Osteocyte (in vitro differentiated cells): ENCODE data around the gene REC8. TPM values are rescaled to one million over a fixed set of nuclear protein-coding genes. Genes with fewer than 3 reads are reported as not detected.

Source experiments
- DNase-seq: peaks from one replicate; pipeline ENCODE4 v3.0.0; 2021; ENCODE audit warnings: mixed read lengths; ENCODE audit not compliant: unreplicated experiment; ENCODE audit errors: extremely low spot score
- H3K27ac Mint-ChIP-seq: one replicate; pipeline ENCODE4 v1.8.0; 2021; ENCODE audit warnings: mild to moderate bottlenecking, mixed read lengths; ENCODE audit not compliant: unreplicated experiment
- H3K27me3 Mint-ChIP-seq: one replicate; pipeline ENCODE4 v1.8.0; 2021; ENCODE audit warnings: mixed read lengths; ENCODE audit not compliant: unreplicated experiment
- H3K36me3 Mint-ChIP-seq: one replicate; pipeline ENCODE4 v1.8.0; 2021; ENCODE audit warnings: mixed read lengths; ENCODE audit not compliant: unreplicated experiment
- H3K4me1 Mint-ChIP-seq: one replicate; pipeline ENCODE4 v1.8.0; 2021; ENCODE audit warnings: mixed read lengths; ENCODE audit not compliant: unreplicated experiment
- H3K4me3 Mint-ChIP-seq: one replicate; pipeline ENCODE4 v1.8.0; 2021; ENCODE audit warnings: mild to moderate bottlenecking, moderate library complexity, mixed read lengths; ENCODE audit not compliant: unreplicated experiment
- H3K9me3 Mint-ChIP-seq: one replicate; pipeline ENCODE4 v1.8.0; 2021; ENCODE audit warnings: mixed read lengths; ENCODE audit not compliant: unreplicated experiment
- CTCF ChIP-seq: fragments of 200-600 bp; sonication (generic); IDR thresholded peaks from 2 replicates; pipeline ENCODE4 v1.5.0; 2021; ENCODE audit warnings: antibody characterized with exemption, mild to moderate bottlenecking, moderate library complexity
- total RNA-seq: library from RNA; stranded (reverse); gene quantifications from 2 replicates; pipeline ENCODE4 v1.2.1, GENCODE V29; 2021

Gene REC8
- total RNA-seq, 1 donor from 2014 or later: 8.1 TPM

- H3K4me3 Mint-ChIP-seq: no peak overlapping the region
- H3K27ac Mint-ChIP-seq: no peak overlapping the region
- no peak for TF ChIP-seq CTCF
- DNase-seq: no peak
- H3K9me3 Mint-ChIP-seq: no peaks in the 10 kb centered on the region
- H3K4me1 Mint-ChIP-seq: no peaks in the 10 kb centered on the region
- H3K36me3 Mint-ChIP-seq: peaks cover 9% of the 10 kb centered on the region
- H3K27me3 Mint-ChIP-seq: no peaks in the 10 kb centered on the region
These were observed 44.9 kb upstream of the REC8 start for GRCh38 chr14:24126939-24127338.

DNA sequence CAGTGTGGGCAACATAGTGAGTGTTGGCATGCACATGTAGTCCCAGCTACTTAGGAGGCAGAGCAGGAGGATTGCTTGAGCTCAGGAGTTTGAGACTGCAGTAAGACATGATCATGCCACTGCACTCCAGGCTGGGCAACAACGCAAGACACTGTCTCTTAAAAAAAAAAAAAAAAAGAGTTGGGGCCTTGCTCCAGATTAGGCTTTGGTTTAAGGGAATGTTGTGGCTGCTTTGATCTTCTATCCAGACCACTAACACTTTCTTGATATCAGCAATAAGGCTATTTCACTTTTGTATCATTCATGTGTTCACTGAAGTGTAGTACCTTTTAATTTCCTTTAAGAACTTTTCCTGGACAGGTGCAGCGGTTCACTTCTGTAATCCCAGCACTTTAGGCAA is 44.2 kb upstream of the REC8 start:
- DNase-seq: no peak
- TF ChIP-seq CTCF: no peak
- Mint-ChIP-seq H3K9me3 (no peaks in the 10 kb centered on the region), H3K27ac (no peak overlapping the region), H3K27me3 (no peaks in the 10 kb centered on the region), H3K4me3 (no peak overlapping the region), H3K4me1 (no peaks in the 10 kb centered on the region), H3K36me3 (peaks cover 9% of the 10 kb centered on the region)

DNA sequence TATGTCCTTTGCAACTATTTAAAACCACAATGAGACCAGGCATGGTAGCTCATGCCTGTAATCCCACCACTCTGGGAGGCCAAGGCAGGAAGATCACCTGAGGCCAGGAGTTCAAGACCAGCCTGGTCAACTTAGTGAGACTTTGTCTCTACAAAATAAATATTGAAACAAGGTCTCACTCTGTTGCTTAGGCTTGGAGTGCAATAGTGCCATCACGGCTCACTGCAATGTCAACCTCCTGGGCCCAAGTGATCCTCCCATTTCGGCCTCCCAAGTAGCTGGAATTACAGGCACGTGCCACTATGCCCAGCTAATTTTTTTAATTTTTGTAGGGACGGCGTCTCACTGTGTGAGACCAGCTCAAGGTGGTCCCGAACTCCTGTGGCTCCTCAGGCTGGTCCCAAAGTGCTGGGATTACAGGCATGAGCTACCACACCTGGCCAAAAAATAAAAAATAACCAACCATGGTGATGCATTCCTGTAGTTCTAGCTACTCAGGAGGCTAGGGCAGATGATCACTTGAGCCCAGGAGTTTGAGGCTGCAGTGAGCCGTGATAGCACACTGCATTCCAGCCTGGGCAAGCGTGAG is 42.4 kb upstream of the REC8 start:
- TF ChIP-seq CTCF: no peak
- Mint-ChIP-seq H3K4me3 (no peak overlapping the region), H3K27ac (no peak overlapping the region), H3K27me3 (no peaks in the 10 kb centered on the region), H3K4me1 (no peaks in the 10 kb centered on the region), H3K9me3 (no peaks in the 10 kb centered on the region), H3K36me3 (no peaks in the 10 kb centered on the region)
- no peak for DNase-seq

GRCh38 chr14:24130380-24130716 is 41.5 kb upstream of the REC8 start, which contains the start of gene FITM1:
TSS of gene FITM1 (plus strand) at chr14:24130659. CDS start at chr14:24131564, 905 bp downstream.
- no peaks in the 10 kb centered on the region for H3K36me3 Mint-ChIP-seq
- no peaks in the 10 kb centered on the region for H3K9me3 Mint-ChIP-seq
- H3K4me1 Mint-ChIP-seq: peaks cover 3% of the 10 kb centered on the region
- H3K27ac Mint-ChIP-seq: no peak within 1 kb of the TSS
- no peak for TF ChIP-seq CTCF
- no peak for DNase-seq
- H3K27me3 Mint-ChIP-seq: no peaks in the 10 kb centered on the region
- no peak within 1 kb of the TSS for H3K4me3 Mint-ChIP-seq

DNA sequence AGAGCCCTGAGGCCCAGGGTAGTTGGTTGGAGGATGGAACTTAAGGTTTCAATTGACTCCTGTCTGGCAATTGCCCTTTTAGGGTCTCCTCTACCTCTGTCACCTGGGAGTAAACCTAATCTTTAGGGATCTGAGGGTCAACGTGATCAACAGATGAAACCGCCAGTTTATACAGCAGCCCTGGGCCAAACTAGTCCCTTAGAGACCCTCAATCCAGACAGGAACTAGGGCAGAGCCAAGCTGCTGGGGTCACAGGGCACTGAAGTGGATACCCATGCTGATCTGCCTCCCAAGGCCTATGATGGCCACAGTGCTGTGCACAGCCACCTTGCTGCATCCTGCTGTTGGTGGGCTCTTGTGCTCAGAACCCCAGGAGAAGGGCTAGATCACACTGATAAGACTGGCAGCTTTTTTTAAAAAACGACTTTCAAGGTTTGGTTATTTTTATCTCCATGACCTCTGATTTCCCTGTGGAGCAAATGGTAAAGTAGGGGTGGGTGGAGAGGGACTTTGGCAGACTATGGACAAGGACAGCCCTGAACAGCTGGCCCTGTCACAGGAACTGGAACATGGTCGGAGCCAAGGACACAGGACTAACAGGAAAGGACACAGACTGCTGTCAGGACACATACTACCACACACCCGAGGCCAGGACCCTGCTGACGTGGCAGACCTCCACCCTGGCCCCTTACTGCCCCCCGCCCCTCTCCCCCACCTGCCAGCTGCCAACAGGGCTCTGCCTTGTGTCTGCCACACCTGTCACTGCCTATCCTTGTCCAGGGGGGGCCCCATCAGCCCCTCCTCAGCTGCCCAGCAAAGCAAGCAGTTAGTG is 40.9 kb upstream of the REC8 start:
- Mint-ChIP-seq H3K36me3 (no peaks in the 10 kb centered on the region), H3K4me3 (no peak overlapping the region), H3K9me3 (no peaks in the 10 kb centered on the region), H3K27ac (no peak overlapping the region), H3K27me3 (no peaks in the 10 kb centered on the region), H3K4me1 (peaks cover 3% of the 10 kb centered on the region)
- no peak for TF ChIP-seq CTCF
- no peak for DNase-seq
